NCI-H82 (cell line): ENCODE data around the gene USP25.

Experiments
- DNase-seq: peaks from one replicate; lab custom pipeline; 2025; lab: John Stamatoyannopoulos, UW

USP25 gene

DNA sequence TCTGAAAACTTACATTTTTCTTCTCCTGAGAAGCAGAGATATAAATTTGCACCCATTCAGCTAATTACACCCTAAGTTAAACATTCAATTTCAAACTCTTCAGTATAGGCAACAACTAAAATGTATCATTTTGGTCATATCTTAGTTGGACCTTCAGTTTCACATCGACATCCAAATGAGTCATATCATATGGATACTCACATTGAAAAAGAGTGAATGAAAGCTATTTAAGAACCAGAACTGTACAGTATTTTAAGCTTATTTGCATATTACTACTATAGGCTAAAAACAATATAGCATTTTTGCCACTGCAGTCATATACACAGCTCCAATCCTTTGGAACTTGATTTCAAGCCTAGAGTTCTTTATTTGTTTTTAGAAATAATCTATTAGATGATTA is 33.6 kb downstream of the USP25 start:
- no peak for DNase-seq

DNA sequence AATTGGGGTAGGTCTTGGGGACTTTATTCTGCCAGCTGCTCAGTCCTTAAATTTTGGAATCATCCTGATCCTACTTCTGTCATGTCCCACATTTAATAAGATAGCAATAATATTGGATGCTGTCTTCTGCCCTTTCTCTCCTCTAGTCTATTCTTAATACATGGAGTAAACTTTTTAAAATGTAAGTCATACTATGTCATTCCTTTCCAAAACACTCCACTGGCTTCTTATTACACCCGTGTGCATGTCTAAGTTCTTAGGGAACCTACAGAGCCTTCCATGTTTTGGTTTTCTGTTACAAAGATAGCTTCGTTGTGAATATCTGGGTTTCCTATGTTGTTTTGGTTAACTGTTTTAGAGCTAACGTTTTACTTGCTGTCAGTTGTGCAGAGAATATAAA is 35.1 kb downstream of the USP25 start:
- no peak for DNase-seq

DNA sequence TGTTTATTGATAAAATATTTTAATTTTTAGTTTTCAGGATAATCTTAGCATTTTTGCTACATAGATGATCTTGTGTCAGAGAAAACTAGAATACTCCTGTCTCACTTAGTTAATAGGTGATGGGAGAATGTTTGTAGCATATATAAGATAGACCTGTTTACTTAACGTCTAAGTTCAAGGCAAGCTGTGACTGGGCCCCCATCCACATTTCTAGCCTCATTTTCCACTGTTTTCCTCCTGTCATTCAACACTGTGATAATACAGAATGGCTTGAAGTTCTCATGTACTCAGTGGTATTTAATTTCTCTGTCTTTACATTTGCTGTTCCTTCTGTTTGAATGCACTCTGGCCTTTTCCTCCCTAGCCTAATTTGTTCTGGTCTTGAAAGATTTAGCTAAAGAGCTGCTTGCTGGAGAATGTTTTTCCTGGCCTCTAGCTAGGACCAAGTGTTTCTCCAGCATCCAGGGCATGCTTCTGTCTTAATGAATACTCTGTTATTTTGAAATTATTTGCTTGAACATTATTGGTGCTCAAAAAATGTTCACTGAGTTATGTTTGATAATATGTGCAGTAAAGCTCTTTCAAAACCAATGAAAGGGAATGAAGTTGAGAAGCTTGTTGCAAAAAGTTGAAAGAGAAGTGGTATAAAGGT is 37.3 kb downstream of the USP25 start:
- no peak for DNase-seq

DNA sequence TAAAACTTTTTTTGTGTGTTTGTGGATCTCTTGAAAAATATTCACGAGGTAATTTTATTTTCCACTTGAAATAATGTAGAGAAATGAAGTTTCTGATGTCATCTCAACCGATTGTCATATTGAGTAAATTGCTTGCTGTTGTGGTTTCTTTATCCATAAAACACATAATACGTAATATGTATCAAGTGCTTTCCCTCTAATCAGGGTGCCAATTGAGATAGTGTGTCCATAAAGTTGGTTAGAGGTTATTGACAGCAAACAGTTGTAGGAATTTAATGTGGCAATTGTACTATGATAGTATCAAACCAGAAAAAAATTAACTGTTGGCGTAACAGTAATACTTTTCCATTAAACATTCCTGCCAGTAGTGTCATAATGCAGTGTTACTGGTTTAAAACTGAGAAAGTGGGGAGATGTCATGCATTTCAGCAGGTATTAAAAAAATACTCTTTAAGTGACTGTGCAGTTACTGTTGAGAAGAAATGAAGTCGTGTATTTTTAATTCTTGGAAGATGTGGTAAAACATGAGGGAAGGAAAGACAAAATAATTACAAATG is 38.3 kb downstream of the USP25 start:
- no peak for DNase-seq

DNA sequence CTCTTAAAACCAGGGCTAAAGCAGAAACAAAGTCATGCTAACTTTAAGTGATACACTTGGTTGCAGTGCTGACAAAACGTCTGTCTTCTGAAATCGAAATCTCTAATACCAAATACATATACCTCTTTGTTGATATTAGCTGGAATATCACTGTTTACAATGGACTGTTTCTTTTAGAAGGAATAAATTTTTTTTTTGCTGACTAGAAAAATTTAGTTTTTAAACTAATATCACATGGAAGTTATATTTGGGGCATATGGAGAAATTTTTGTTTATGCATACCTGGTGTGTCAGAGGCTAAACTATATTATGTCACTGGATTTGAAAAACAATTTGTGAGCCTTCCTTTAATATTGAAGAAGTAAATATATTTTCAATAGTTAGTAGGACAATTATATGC is 39.1 kb downstream of the USP25 start:
- DNase-seq: no peak

DNA sequence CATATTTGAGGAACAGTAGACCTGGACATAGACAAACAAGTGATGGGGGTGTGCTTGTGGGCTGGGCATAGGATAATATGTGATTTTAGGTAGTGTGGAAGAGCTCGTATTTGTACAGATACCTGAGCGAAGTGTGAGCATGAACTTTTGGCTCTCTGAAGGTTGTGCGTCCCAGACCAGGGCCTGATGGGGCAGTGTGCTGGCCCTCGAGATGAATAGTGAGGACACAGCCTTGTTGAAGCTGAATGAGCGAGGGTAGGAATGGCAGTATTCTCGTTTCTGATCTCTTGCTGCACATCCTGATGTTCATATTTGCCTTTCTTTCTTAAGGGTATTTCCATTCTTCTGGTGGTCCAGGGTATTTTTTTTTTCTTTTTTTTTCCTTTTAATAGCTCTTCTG is 41.5 kb downstream of the USP25 start:
- no peak for DNase-seq

DNA sequence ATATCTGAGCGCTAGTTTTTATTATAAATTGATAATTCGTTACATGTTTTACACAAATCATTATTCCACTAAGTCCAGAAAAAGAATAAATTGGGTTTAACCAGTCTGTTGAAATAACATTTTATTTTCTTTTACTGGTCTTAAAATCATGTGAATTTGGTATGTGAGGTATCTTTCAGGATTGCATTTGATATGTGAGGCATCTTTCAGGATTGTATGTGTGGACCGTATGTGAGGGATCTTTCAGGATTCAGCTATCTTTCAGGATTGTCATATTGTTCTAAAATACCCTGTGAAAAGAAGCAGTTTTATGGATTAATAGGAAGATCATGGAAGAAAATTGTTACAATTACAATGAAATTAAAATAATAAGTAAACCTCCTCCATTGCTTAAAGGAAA is 42.9 kb downstream of the USP25 start:
- no peak for DNase-seq

DNA sequence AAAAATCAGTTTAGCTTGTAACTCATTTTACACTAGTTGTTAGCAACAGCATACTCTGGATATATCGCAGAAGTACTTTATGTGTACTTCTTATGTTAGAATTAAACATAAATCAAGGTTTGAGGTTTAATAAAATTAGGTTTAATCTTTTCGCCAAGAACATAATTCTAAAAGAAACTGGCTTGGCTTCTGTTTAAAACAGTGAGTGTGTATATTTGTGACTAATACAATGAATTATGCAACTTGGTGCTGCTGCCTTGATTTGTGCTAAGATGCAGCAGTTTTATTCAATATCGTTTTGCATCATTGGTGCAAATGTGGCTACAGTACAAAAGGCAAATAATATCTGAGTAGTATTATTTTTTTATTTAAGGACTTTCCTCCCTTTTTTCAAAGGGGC is 44.8 kb downstream of the USP25 start:
- no peak for DNase-seq

DNA sequence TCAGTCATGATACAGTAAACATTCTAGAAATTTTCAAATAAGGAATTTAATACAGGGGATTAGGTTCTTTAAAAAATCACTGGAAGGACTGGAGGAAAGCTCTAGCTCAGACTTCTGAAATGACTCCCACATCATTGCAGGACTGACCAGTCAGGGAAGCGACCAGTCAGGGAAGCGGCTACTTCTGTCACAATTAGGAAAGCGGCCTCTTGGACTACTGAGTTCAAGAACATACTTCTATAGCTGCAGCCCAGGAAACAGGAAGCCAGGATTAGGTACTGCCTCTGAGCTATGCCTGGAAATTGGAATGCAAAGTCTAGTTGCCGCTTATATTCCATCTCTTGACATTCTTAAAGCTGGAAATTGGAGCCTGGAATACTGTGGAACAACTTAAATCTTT is 45.5 kb downstream of the USP25 start:
- DNase-seq: no peak

DNA sequence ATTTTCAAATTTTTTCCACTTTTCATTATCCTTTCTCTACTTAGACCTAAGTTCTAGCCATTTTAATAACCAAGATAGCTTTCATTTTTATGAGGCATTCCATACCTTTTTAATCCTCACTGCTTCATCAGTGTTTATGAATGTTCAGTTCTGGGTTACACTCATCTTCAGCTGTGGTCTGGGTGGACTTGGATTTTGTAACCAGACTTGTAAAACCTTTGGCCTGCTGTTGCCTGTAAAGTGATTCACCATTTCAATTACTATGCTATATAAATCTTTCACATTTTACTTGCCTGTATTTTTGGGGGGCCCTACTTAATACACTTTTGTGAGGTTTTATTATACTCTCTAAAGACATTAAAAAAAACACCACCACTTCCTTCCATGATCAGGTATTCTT is 46.2 kb downstream of the USP25 start:
- no peak for DNase-seq

DNA sequence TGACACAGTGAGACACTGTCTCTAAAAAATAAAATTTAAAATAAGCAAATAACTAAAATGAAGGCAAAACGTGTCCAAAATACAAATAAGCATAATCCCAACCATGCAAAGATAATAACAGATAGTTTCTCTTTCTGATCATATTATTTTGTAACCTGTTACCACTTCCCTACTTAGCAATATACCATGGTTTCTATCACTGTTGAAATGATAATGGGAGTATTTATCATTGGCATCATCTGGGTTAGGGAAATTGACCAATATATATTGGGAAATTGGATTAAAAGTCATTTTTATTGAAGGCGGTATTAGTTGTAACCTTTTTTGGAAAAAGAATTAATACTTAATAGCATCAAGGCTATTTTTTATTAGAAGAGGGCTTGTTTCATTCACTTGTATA is 47.0 kb downstream of the USP25 start:
- DNase-seq: no peak

DNA sequence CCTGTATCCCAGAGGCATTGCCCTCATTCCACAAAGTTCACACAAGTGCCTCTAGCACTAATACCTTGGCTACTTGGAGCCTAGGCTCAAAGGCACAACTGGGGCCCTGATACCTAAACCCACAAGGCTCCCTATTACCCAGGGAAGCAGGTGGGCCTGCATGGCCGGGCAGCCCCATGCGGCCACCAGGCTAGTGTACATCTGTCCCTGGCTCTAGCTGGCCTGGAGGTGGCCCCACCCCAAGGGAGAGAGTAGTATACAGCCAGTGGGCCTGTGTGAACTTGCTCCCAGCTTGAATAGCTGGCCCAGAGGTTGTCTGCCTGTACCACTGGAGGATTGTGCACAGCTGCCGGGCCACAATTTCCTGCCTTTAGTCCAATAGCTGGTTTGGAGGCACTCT is 52.2 kb downstream of the USP25 start:
- no peak for DNase-seq

DNA sequence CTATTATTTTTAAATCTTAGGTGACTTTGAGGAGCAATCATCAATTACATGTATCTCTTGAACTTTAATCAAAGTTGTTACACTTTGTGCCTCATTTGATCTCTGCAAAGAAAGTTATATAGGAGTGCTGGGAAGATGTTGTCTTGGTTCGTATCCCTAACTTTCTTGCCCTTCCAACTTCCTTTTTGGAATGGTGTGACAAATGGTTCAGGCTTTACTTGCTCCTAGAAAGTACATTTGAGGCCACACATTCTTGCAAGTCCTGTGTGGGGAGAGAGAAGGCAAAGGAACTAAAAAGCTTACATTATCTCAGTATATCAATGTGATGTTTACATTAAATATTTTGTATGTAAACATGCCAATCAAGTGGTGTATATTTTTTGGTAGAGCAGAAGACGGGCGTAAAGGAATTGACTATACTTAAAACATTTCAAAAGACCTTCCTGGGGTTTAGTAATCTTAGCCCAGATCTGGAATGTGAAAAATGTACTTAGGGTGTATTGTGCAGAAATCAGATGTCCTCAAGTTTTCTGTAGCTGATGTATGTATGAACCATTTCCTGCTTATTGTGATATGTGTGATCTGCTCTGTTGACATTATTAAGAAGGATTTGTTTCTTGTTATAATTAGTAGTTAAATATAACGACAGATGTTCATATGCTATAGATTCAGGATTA is 59.2 kb downstream of the USP25 start:
- DNase-seq: no peak

DNA sequence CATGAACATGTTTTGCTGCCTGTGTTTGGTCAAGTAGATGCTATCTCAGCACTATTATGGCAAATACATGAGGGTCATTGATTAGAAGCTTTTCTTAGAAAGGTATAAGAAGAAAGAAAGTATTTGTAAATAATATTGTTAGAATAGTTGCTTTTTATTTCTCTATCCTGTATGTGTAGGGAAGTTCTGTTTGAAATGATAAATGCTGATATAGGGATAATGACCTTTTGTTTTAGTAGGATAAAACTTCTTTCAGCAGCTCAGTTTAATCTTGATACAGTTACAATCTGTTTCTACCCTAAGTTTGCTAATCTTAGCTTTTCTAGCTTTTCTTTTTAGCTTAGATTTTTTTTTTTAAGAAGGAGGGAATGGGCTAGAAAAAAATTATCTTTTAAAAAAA is 63.3 kb downstream of the USP25 start:
- no peak for DNase-seq

DNA sequence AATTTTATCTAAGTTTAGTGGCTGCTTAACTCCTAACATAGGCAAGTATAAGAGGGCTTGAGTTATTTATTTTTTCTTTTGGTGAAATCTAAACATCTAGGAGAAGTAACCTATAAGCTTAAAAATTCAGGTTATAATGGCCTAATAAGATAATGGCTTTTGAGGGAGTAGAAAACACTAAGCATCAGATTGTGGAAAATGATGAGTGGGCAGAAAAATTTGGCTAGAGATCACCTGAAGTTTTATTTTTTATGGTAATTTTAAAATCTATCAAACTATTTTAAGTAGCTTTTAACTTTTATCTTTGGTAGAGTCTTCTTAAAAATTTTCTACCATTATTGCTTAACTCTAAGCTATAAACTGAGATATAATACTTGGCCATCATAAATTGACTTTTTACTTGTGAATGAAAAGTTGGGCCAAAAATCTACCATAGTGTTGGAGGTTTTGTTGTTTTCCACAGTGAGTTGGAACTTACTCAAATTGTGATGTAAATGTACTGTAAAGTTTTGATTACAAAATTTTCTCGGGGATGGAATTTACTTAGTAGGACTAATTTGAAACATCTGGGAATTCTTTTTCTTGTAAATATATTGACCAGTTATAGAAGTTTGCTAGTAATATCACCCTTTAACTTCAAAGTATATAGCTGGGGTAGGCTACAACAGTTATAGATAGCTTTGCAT is 63.9 kb downstream of the USP25 start:
- DNase-seq: no peak

DNA sequence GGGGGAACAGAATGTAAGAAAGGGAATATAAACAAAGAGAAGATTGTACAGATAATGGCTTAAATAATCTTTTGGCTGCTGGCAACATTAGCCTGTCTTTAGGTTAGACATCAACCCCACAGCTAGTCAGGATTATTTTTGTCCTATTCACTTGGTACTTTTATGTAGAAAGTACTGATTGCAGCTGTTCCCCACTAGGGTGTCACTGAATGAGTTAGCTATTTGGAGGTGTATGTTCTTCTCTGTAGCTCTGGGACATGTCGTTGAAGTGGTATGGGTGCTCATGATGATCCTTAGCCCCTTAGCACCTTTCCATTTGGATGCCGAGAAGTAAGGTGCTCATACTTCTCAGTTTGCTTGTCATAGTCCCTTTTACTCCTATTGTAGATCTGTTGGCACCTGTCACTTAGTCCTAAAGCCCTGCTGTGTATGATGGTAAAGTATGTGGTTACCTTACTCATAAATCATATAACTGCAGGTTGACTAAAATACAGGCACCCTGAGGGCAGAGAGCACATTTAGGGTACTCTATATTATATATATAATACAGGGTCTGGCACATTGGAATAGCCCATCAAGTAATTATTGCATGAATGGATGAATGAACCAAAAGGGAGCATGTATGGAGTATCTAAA is 64.6 kb downstream of the USP25 start:
- no peak for DNase-seq

DNA sequence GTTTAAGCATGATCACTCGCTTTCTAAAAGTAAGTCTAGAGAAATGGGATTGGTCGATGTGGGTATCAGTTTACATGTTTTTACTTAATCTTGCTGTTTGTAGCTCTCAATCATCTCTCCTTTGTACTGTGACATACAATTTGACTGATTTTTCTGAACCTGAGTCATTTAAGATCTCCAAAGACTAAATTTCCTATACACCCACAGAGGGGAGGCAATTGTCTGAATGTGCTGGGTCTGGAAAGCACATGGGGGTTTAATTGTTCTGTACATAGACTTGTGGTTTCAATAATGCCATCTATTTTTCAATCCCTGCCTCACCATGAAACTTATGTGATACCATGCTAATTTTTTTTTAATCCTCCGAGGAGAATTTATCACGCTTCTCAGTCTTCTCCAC is 65.8 kb downstream of the USP25 start:
- DNase-seq: no peak

DNA sequence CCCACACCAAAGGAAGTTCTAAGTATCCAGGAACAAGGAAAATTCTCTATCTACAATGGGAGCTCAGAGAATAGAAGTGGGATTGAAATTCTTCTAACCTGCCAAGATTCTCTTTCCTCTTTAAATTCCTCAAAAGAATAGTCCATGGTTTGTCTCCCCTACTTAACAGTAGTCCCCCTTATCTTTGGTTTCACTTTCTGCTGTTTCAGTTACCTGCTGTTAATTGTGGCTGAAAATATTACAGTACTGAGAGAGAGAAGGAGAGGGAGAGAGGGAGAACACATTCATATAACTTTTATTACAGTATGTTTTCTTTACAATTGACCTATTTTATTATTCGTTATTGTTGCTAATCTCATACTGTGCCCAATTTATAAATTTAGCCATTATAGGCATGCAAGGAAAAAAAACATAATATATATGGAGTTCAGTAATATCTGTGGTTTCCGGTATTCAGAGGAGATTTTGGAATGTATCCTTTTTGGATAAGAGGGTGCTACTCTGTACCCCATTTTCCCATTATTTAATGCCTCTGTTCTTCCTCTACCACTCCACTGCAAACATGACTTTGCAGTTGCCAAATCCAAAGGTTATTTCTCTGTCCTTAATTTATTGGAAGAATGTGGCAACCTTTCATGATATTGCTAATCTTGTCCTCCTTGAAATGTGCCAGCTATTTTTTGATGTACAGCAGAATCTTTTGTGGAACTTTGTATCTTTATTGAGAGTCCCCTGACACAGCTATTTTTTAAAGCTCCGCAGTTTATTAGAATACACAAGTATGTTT is 68.0 kb downstream of the USP25 start:
- no peak for DNase-seq

DNA sequence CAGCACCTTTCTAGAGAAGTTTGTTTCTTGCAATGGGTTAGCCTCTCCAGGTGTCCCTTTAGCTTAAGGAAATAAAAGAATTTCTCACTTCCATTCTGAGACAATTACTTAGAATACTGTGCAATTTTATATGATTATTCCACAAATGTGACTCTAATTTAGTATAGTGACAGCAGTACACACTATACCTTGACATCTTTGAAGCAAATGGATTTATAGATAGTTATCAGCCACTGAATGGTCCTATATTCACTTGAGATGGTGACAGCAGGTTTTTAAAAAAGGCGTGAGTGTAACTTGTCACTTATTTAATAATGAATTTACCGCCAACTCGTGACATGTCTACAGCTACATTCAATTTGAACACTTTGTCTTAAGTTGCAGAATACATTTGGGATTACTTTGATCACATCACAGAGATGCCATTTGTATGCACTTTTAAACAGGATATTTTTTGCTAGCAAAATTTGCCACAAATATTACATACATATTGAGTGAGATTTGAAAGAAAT is 71.6 kb downstream of the USP25 start:
- DNase-seq: no peak

DNA sequence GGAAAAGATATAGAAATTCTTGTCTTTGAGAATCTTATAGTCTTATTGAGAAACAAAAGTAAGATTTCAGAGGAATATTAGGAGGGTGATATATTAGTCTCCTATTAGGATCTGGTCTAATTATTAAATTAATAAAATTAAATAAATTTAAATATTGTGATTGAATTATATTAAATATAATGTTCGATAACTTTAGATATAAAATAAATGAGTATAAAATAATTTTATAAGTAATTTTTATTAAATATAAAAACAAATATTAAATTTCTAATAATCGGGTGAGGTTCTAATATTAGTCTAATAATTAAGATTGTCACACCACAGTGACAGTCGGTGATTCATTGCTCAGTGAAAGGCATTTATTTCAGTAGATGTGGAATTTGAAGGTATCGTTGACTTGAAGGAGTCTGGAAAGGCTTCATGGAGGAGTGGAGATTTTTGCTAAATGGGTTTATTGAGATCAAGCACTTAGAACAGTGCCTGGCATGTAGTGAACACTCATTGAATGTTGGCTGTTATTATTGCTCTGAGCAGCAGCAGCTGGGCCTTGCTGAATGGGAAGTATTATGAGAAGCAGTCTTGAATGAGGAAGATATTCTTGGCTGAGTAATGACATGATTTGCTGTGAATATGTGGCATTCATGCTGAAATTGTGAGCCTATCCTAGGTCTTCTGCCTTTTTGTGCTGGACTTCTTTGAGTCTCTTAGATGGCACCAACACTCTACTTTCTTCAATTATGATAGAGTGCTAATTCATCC is 74.6 kb downstream of the USP25 start:
- DNase-seq: no peak

DNA sequence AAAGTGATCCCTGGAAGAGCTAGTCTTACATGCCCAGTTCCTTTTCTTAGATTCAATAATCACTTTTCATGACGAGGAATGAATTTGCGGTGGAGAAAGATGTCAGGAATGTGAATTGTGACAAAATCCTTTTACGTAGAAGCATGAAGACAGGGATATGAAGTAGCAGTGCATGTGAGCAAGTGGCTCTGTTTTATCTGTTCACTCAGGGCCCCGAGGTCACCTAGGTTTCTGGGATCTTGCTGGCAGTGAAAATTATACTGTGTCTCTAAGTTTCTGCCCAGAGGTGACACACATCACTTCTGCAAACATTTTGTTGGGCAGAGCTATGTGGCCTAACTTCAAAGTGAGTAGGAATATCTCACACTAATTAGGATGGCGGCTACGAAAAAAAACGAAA is 79.3 kb downstream of the USP25 start:
- no peak for DNase-seq
